ENCODE measurements around the gene CACNA1S. TPM values are rescaled to one million over a fixed set of nuclear protein-coding genes. Genes with fewer than 3 reads are reported as not detected.

The CACNA1S gene
- total RNA-seq, 1 experiment from 2014 or later = 0.02 TPM

DNA sequence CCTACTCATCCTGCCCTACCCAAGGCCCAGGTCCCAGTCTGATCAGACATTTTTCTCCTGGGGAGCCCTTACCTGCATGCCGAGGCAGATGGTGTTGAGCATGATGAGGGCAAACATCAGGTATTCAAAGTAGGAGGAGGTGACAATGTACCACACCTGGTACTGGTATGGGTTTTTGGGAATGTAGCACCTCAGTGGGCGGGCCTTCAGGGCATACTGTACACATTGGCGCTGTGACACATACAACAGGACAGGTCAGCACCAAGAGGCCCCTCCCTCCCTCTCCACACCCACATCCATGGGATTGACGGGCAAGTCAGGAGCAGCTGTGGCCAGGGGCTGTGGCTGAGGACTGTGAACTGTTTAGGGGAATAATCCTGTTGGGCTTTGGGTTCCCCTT is 51.6 kb downstream of the CACNA1S start:
- no peak for TF ChIP-seq CREM (CRISPR knock-in tag; IDR thresholded peaks at IDR 0.05)
- no peak for TF ChIP-seq HMGA2 (CRISPR knock-in tag; IDR thresholded peaks at IDR 0.05)
- TF ChIP-seq CBFB (CRISPR knock-in tag; IDR thresholded peaks at IDR 0.05; ENCODE audit: low read depth) = no peak
- TF ChIP-seq, protein P1, sequence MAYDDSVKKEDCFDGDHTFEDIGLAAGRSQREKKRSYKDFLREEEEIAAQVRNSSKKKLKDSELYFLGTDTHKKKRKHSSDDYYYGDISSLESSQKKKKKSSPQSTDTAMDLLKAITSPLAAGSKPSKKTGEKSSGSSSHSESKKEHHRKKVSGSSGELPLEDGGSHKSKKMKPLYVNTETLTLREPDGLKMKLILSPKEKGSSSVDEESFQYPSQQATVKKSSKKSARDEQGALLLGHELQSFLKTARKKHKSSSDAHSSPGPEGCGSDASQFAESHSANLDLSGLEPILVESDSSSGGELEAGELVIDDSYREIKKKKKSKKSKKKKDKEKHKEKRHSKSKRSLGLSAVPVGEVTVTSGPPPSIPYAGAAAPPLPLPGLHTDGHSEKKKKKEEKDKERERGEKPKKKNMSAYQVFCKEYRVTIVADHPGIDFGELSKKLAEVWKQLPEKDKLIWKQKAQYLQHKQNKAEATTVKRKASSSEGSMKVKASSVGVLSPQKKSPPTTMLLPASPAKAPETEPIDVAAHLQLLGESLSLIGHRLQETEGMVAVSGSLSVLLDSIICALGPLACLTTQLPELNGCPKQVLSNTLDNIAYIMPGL (CRISPR knock-in tag; IDR thresholded peaks at IDR 0.05) = no peak
- no peak for TF ChIP-seq ATF1 (CRISPR knock-in tag; IDR thresholded peaks at IDR 0.05)
- TF ChIP-seq, protein P2, sequence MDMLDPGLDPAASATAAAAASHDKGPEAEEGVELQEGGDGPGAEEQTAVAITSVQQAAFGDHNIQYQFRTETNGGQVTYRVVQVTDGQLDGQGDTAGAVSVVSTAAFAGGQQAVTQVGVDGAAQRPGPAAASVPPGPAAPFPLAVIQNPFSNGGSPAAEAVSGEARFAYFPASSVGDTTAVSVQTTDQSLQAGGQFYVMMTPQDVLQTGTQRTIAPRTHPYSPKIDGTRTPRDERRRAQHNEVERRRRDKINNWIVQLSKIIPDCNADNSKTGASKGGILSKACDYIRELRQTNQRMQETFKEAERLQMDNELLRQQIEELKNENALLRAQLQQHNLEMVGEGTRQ (CRISPR knock-in tag; IDR thresholded peaks at IDR 0.05) = no peak
- TF ChIP-seq EMX1 (CRISPR knock-in tag; IDR thresholded peaks at IDR 0.05) = no peak
- no peak for TF ChIP-seq SOX15 (CRISPR knock-in tag; IDR thresholded peaks at IDR 0.05)
- no peak for TF ChIP-seq ELF4 (CRISPR knock-in tag; IDR thresholded peaks at IDR 0.05; ENCODE audit: low read depth)
- TF ChIP-seq, protein P3, sequence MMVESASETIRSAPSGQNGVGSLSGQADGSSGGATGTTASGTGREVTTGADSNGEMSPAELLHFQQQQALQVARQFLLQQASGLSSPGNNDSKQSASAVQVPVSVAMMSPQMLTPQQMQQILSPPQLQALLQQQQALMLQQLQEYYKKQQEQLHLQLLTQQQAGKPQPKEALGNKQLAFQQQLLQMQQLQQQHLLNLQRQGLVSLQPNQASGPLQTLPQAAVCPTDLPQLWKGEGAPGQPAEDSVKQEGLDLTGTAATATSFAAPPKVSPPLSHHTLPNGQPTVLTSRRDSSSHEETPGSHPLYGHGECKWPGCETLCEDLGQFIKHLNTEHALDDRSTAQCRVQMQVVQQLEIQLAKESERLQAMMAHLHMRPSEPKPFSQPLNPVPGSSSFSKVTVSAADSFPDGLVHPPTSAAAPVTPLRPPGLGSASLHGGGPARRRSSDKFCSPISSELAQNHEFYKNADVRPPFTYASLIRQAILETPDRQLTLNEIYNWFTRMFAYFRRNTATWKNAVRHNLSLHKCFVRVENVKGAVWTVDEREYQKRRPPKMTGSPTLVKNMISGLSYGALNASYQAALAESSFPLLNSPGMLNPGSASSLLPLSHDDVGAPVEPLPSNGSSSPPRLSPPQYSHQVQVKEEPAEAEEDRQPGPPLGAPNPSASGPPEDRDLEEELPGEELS (CRISPR knock-in tag; IDR thresholded peaks at IDR 0.05) = no peak
- TF ChIP-seq, protein P4, sequence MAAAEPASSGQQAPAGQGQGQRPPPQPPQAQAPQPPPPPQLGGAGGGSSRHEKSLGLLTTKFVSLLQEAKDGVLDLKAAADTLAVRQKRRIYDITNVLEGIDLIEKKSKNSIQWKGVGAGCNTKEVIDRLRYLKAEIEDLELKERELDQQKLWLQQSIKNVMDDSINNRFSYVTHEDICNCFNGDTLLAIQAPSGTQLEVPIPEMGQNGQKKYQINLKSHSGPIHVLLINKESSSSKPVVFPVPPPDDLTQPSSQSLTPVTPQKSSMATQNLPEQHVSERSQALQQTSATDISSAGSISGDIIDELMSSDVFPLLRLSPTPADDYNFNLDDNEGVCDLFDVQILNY (CRISPR knock-in tag; IDR thresholded peaks at IDR 0.05) = no peak
- TF ChIP-seq FOXK1 (CRISPR knock-in tag; IDR thresholded peaks at IDR 0.05) = no peak
- TF ChIP-seq, protein P5, sequence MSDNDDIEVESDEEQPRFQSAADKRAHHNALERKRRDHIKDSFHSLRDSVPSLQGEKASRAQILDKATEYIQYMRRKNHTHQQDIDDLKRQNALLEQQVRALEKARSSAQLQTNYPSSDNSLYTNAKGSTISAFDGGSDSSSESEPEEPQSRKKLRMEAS (CRISPR knock-in tag; IDR thresholded peaks at IDR 0.05) = no peak
- TF ChIP-seq NR1H2 (CRISPR knock-in tag; IDR thresholded peaks at IDR 0.05) = no peak
- TF ChIP-seq, protein P6, sequence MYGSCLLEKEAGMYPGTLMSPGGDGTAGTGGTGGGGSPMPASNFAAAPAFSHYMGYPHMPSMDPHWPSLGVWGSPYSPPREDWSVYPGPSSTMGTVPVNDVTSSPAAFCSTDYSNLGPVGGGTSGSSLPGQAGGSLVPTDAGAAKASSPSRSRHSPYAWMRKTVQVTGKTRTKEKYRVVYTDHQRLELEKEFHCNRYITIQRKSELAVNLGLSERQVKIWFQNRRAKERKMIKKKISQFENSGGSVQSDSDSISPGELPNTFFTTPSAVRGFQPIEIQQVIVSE (CRISPR knock-in tag; IDR thresholded peaks at IDR 0.05; ENCODE audit: borderline replicate concordance) = no peak
- TF ChIP-seq GRHL2 (CRISPR knock-in tag; IDR thresholded peaks at IDR 0.05; ENCODE audit: insufficient replicate concordance, severe bottlenecking) = no peak
- TF ChIP-seq, protein P7, sequence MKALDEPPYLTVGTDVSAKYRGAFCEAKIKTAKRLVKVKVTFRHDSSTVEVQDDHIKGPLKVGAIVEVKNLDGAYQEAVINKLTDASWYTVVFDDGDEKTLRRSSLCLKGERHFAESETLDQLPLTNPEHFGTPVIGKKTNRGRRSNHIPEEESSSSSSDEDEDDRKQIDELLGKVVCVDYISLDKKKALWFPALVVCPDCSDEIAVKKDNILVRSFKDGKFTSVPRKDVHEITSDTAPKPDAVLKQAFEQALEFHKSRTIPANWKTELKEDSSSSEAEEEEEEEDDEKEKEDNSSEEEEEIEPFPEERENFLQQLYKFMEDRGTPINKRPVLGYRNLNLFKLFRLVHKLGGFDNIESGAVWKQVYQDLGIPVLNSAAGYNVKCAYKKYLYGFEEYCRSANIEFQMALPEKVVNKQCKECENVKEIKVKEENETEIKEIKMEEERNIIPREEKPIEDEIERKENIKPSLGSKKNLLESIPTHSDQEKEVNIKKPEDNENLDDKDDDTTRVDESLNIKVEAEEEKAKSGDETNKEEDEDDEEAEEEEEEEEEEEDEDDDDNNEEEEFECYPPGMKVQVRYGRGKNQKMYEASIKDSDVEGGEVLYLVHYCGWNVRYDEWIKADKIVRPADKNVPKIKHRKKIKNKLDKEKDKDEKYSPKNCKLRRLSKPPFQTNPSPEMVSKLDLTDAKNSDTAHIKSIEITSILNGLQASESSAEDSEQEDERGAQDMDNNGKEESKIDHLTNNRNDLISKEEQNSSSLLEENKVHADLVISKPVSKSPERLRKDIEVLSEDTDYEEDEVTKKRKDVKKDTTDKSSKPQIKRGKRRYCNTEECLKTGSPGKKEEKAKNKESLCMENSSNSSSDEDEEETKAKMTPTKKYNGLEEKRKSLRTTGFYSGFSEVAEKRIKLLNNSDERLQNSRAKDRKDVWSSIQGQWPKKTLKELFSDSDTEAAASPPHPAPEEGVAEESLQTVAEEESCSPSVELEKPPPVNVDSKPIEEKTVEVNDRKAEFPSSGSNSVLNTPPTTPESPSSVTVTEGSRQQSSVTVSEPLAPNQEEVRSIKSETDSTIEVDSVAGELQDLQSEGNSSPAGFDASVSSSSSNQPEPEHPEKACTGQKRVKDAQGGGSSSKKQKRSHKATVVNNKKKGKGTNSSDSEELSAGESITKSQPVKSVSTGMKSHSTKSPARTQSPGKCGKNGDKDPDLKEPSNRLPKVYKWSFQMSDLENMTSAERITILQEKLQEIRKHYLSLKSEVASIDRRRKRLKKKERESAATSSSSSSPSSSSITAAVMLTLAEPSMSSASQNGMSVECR (CRISPR knock-in tag; IDR thresholded peaks at IDR 0.05; ENCODE audit: borderline replicate concordance) = no peak
- TF ChIP-seq, protein P8, sequence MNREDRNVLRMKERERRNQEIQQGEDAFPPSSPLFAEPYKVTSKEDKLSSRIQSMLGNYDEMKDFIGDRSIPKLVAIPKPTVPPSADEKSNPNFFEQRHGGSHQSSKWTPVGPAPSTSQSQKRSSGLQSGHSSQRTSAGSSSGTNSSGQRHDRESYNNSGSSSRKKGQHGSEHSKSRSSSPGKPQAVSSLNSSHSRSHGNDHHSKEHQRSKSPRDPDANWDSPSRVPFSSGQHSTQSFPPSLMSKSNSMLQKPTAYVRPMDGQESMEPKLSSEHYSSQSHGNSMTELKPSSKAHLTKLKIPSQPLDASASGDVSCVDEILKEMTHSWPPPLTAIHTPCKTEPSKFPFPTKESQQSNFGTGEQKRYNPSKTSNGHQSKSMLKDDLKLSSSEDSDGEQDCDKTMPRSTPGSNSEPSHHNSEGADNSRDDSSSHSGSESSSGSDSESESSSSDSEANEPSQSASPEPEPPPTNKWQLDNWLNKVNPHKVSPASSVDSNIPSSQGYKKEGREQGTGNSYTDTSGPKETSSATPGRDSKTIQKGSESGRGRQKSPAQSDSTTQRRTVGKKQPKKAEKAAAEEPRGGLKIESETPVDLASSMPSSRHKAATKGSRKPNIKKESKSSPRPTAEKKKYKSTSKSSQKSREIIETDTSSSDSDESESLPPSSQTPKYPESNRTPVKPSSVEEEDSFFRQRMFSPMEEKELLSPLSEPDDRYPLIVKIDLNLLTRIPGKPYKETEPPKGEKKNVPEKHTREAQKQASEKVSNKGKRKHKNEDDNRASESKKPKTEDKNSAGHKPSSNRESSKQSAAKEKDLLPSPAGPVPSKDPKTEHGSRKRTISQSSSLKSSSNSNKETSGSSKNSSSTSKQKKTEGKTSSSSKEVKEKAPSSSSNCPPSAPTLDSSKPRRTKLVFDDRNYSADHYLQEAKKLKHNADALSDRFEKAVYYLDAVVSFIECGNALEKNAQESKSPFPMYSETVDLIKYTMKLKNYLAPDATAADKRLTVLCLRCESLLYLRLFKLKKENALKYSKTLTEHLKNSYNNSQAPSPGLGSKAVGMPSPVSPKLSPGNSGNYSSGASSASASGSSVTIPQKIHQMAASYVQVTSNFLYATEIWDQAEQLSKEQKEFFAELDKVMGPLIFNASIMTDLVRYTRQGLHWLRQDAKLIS (CRISPR knock-in tag; IDR thresholded peaks at IDR 0.05; ENCODE audit: borderline replicate concordance) = no peak
- no peak for TF ChIP-seq ZNF263 (CRISPR knock-in tag; IDR thresholded peaks at IDR 0.05; ENCODE audit: low read depth)
- Mint-ChIP-seq H3K27me3 (ENCODE audit: low read depth) (no peaks in the 10 kb centered on the region), H3K4me3 (no peak overlapping the region), H3K4me1 (peaks cover 27% of the 10 kb centered on the region), H3K9me3 (peaks cover 3% of the 10 kb centered on the region; the same call in 1 of the 2 replicates), H3K36me3 (no peaks in the 10 kb centered on the region), H3K27ac (no peak overlapping the region)
- CTCF ChIA-PET = no interaction called here
- ATAC-seq (no peak), DNase-seq (ENCODE audit: low spot score) (no peak)
- POLR2A ChIA-PET = no interaction called here

Measured in WTC11 (cell line).